Measurements from ENCODE around the gene FANCD2.
"Not testable (repeated sequence)": the region's sequence is repeated elsewhere in the genome, so short reads cannot be mapped to it uniquely, and the experiment has no call there.

Gene FANCD2

GRCh38 chr3:10085738-10086137 is 59.5 kb downstream of the FANCD2 start:
- DNase-seq (ENCODE audit: extremely low read depth, low read depth), result no peak

DNA sequence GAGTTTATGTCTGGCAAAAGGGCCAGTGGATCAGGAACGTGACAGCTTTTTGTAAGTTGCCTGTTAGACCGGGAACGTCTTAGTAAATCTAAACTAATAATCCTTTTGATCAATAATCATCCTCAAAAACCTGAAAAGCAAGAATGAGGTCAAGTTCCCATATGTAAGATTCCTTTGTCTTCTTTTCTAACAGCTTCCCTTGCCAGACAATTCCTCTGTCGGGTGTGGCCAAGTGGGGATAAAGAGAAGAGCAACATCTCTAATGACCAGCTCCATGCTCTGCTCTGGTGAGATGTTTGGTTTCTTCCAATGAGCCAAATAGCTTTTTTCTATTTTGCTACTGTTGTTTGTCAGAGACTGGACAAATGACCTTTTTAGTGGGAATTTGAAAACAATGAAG is 62.0 kb downstream of the FANCD2 start:
- DNase-seq (ENCODE audit: extremely low read depth, low read depth), result no peak
- TF ChIP-seq CTCF (IDR thresholded peaks at IDR 0.05; ENCODE audit: low read depth, low read length, missing control alignments), result no peak
- no peak overlapping the region for H3K4me3 ChIP-seq (replicated peaks; ENCODE audit: low read depth, low read length)

More at GRCh38 chr3:10085738-10086137, 59.5 kb downstream of the FANCD2 start:
- no peak overlapping the region for H3K4me3 ChIP-seq (replicated peaks; ENCODE audit: low read depth, low read length)
- no peak for TF ChIP-seq CTCF (IDR thresholded peaks at IDR 0.05; ENCODE audit: low read depth, low read length, missing control alignments)

DNA sequence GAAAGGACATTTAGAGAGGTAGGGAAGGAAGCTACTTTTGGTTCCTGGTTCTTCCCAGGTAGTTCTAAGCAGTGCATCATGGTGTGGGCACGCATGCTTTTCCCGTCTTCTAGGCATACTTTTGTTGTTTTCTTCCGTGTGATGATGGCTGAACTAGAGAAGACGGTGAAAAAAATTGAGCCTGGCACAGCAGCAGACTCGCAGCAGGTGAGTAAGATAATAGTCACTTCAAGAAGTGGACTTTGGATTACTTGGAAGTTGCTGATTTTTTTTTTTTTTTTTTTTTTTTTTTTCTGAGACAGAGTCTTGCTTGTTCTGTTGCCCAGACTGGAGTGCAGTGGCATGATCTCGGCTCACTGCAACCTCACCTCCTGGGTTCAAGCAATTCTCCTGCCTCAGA is 63.9 kb downstream of the FANCD2 start:
- DNase-seq (ENCODE audit: extremely low read depth, low read depth), result no peak
- H3K4me3 ChIP-seq (replicated peaks; ENCODE audit: low read depth, low read length), result no peak overlapping the region
- no peak for TF ChIP-seq CTCF (IDR thresholded peaks at IDR 0.05; ENCODE audit: low read depth, low read length, missing control alignments)

DNA sequence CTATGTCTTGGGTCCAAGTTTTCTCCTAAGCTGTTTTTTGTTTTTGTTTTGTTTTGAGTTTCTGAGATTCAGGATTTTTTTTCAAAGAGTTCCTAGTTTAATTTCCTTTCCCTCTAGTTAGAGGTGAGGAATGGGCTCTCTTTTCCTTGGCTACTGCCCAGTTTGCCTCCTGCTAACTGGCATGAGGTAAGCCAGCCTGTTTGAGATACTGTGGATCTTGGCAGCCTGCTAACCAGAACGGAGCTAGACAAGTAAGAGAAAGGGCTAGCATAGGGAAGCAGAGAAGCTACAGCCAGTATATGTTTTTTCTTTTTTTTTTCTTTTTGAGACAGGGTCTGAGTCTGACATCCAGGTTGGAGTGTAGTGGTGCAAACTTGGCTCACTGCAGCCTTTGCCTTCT is 64.5 kb downstream of the FANCD2 start:
- not testable (repeated sequence) for H3K4me3 ChIP-seq (replicated peaks; ENCODE audit: low read depth, low read length); DNase-seq (ENCODE audit: extremely low read depth, low read depth)

GRCh38 chr3:10091387-10091786 is 65.2 kb downstream of the FANCD2 start:
- DNase-seq (ENCODE audit: extremely low read depth, low read depth); H3K4me3 ChIP-seq (replicated peaks; ENCODE audit: low read depth, low read length): not testable (repeated sequence)

GRCh38 chr3:10093678-10094077 is 67.4 kb downstream of the FANCD2 start:
- H3K4me3 ChIP-seq (replicated peaks; ENCODE audit: low read depth, low read length), result no peak overlapping the region
- no peak for DNase-seq (ENCODE audit: extremely low read depth, low read depth)
- TF ChIP-seq CTCF (IDR thresholded peaks at IDR 0.05; ENCODE audit: low read depth, low read length, missing control alignments), result no peak

DNA sequence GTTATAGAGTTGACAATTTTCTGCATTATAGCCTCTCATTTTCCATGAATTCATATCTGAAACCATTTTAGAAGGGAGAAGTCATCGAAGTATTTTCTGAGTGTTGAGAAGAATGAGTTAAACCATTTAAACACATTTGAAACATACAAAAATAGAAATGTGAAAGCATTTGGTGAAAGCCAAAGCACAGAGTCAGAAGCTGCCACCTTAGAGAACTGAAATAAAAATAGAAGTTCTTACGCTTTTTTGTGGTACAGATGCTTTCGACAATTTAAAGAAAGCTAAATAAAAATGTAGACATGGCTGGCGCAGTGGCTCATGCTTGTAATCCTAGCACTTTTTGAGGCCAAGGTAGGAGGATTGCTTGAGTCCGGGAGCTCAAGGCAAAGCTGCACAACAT is 72.8 kb downstream of the FANCD2 start:
- TF ChIP-seq CTCF (IDR thresholded peaks at IDR 0.05; ENCODE audit: low read depth, low read length, missing control alignments), result no peak
- no peak for DNase-seq (ENCODE audit: extremely low read depth, low read depth)
- no peak overlapping the region for H3K4me3 ChIP-seq (replicated peaks; ENCODE audit: low read depth, low read length)

GRCh38 chr3:10106919-10107318 is 80.7 kb downstream of the FANCD2 start:
- TF ChIP-seq CTCF (IDR thresholded peaks at IDR 0.05; ENCODE audit: low read depth, low read length, missing control alignments), result no peak
- H3K4me3 ChIP-seq (replicated peaks; ENCODE audit: low read depth, low read length), result no peak overlapping the region
- no peak for DNase-seq (ENCODE audit: extremely low read depth, low read depth)

Measured in HFF-Myc (cell line).